Left kidney (tissue), 2 donors: ENCODE measurements around the gene IFI6. TPM values are rescaled to one million over a fixed set of nuclear protein-coding genes. Genes with fewer than 3 reads are reported as not detected.
A peak's percentile ranks its signal among the peaks of the same experiment; 100 is the strongest.
"Not testable (repeated sequence)": the region's sequence is repeated elsewhere in the genome, so short reads cannot be mapped to it uniquely, and the experiment has no call there.

ENCODE experiments used
- DNase-seq: peaks from one replicate; pipeline ENCODE4 v3.0.0-alpha.2; 2013
- polyA plus RNA-seq: library from polyadenylated mRNA; unstranded; fragments of 120-200 nt; gene quantifications from one replicate; pipeline ENCODE4 v1.2.1, GENCODE V29; 2013; ENCODE audit not compliant: insufficient read length

The IFI6 gene
- polyA plus RNA-seq, 1 donor: 14.9 TPM

DNA sequence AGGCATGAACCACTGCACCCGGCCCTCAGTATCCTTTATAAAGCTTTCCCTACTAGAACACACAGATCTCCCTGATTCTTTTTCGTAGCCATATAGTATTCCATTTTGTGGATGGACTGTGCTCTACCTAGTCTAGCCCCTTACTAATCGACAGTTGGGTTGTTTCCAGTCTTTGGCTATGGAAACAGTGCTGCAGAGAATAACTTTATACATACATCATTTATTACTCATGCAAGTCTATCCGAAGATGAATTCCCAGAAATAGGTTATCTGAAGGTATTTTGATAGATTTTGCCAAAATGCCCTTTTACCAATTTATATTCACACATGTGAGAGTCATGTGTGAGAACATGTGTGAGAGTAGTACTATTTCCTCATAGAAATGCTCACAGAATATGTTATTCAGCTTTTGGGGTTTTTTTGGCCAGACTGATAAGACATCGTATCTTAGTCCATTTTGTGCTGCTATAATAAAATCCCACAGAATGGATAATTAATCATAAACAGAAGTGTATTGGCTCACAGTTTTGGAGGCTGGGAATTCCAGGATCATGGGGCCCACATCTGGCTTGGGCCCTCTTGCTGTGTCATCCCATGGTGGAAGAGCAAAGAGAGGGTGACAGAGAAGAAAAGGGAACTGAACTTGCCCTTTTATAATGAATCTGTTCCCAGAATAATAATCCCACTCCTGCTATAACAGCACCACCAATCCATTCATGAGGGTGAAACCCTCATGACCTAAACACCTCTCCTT, 19.7 kb downstream of the IFI6 start:
- DNase-seq: no peak

- DNase-seq: no peak
Measured at GRCh38 chr1:27650539-27651175, 21.3 kb downstream of the IFI6 start.

GRCh38 chr1:27650171-27650538, 21.8 kb downstream of the IFI6 start:
- no peak for DNase-seq

- DNase-seq: no peak
Measured at GRCh38 chr1:27649306-27649635, 22.7 kb downstream of the IFI6 start.

- no peak for DNase-seq
Measured at GRCh38 chr1:27648602-27649305, 23.2 kb downstream of the IFI6 start.

GRCh38 chr1:27647328-27647727, 24.7 kb downstream of the IFI6 start:
- no peak for DNase-seq

DNA sequence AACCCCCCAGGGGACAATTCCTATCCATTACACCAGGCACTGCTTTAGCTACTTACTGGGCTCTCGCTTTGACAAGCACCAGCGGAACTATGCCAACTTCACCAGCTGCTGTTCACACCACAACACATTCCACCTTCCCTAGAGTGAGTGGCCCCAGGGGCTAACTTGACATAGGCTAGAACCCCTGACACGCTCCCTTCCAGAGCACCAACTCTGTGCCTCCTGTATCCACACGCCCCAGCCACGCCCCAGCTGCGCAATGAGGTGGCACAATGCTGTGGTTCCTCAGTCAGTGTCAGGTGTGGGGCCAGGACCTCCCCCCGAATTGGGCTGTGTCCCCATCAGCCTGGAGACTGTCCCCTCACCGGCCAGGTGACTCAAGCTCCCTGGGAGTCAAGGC, 25.3 kb downstream of the IFI6 start:
- no peak for DNase-seq

DNA sequence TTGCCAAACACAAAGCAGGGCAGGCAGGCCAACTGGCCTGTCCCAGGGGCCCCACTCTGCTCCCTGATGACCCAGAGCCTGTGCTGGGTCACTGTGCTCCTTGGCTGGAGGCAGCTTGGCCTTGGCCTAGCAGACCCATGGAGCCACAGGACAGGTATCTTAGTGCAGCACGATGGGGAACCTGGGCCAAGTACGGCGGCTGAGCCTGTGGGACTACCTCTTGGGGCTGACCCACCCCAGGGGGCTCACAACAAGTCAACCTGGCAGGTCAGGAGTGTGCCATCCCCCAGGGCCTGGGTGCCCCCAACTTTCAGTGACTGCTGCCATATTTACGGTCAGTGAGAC, 26.9 kb downstream of the IFI6 start:
- no peak for DNase-seq

- DNase-seq: no peak
Measured at GRCh38 chr1:27644369-27645070, 27.5 kb downstream of the IFI6 start.

- no peak for DNase-seq
Measured at GRCh38 chr1:27643600-27644368, 28.2 kb downstream of the IFI6 start.

- DNase-seq: not testable (repeated sequence)
Measured at GRCh38 chr1:27640514-27640913, 31.5 kb downstream of the IFI6 start.

- no peak for DNase-seq
Measured at GRCh38 chr1:27638805-27639204, 33.2 kb downstream of the IFI6 start.

- no peak for DNase-seq
Measured at GRCh38 chr1:27638047-27638734, 33.8 kb downstream of the IFI6 start.

- no peak for DNase-seq
Measured at GRCh38 chr1:27635396-27636142, 36.4 kb downstream of the IFI6 start.

- no peak for DNase-seq
Measured at GRCh38 chr1:27634985-27635367, 37.0 kb downstream of the IFI6 start, which contains the start of gene FGR. TSS of gene FGR (minus strand) at chr1:27635185. CDS start at chr1:27623916, 11,269 bp downstream.

- DNase-seq: peak; percentile 32
Measured at GRCh38 chr1:27634177-27634984, 37.6 kb downstream of the IFI6 start.

DNA sequence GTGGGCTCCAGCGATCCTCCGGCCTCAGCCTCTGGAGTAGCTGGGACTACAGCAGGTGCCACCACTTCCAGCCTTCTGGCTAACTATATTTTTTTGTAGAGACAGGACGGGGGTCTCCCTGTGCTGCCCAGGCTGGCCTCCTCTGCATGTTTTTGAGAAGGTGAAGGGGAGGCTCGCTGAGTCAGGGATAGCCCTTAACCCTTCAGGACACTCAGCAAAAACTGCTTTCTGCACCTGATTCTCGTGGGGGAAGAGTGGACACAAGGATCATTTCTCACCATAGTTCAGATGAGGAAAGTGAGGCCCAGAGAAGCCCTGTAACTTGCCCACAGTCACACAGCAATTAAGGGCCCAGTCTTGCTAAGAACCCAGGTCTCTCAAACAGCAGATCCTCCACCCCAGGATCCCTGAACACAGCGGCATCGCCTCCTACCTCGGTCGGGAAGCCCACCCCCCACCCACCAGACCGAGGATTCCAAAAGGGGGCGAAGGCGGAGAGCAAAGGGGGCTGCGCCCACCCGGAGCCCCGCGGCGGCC, 38.3 kb downstream of the IFI6 start:
- no peak for DNase-seq

GRCh38 chr1:27633298-27633610, 38.7 kb downstream of the IFI6 start:
- DNase-seq: no peak
